Skin epidermis (tissue), 12 donors: Measurements from ENCODE around the gene MICALL2.

Experiments
- H3K27ac ChIP-seq, 21 experiments: fragments of 200-600 bp; sonication (generic) in 11 of 21; one replicate each; pipeline ENCODE4 v1.5.0; 2020; ENCODE audit warnings: mild to moderate bottlenecking in 3 of 21, inconsistent platforms in 2 of 21, moderate library complexity in 2 of 21
- H3K4me3 ChIP-seq, 7 experiments: fragments of 200-600 bp; sonication (generic) in 2 of 7; one replicate each; pipeline ENCODE4 v1.5.0; 2020; ENCODE audit warnings: inconsistent platforms in 2 of 7, mild to moderate bottlenecking in 2 of 7, moderate library complexity in 1 of 7

MICALL2 gene

GRCh38 chr7:1458683-1459511 lies at the start of gene MICALL2:
Gene MICALL2 (minus strand): TSS chr7:1459470. CDS start chr7:1459326, 144 bp downstream.
- peak within 1 kb of the TSS; percentile 64 to 87 (median 81) for H3K4me3 ChIP-seq
- H3K27ac ChIP-seq: peak within 1 kb of the TSS; percentile 19 to 89 (median 82)

GRCh38 chr7:1508277-1508758 lies 49.0 kb upstream of the MICALL2 start:
- H3K27ac ChIP-seq: no peak overlapping the region
- no peak overlapping the region for H3K4me3 ChIP-seq

- no peak overlapping the region for H3K4me3 ChIP-seq
- peak overlapping the region in 3 of 21 experiments; percentile 4 to 9 (median 5) for H3K27ac ChIP-seq
Observed at GRCh38 chr7:1505731-1506550, 46.7 kb upstream of the MICALL2 start.

- Histone ChIP-seq H3K27ac (peak within 1 kb of the TSS; percentile 44 to 88 (median 78)), H3K4me3 (peak within 1 kb of the TSS; percentile 78 to 100 (median 98))
Observed at GRCh38 chr7:1503816-1504775, 44.8 kb upstream of the MICALL2 start, which contains the start of gene INTS1. Gene INTS1 (minus strand): TSS chr7:1504389. CDS start chr7:1503960, 429 bp downstream.

- peak overlapping the region in 16 of 21 experiments; percentile 47 to 88 (median 80) for H3K27ac ChIP-seq
- H3K4me3 ChIP-seq: peak overlapping the region; percentile 78 to 100 (median 98)
Observed at GRCh38 chr7:1503390-1503789, 44.1 kb upstream of the MICALL2 start.

- Histone ChIP-seq H3K4me3 (peak overlapping the region in 4 of 7 experiments; percentile 78 to 100 (median 100)), H3K27ac (no peak overlapping the region)
Observed at GRCh38 chr7:1502845-1503244, 43.6 kb upstream of the MICALL2 start.

GRCh38 chr7:1501487-1502270 lies 42.4 kb upstream of the MICALL2 start:
- Histone ChIP-seq H3K27ac (no peak overlapping the region), H3K4me3 (no peak overlapping the region)

- Histone ChIP-seq H3K27ac (no peak overlapping the region), H3K4me3 (no peak overlapping the region)
Observed at GRCh38 chr7:1500064-1500807, 41.0 kb upstream of the MICALL2 start.

GRCh38 chr7:1499367-1500029 lies 40.2 kb upstream of the MICALL2 start:
- no peak overlapping the region for H3K27ac ChIP-seq
- no peak overlapping the region for H3K4me3 ChIP-seq

- no peak overlapping the region for H3K27ac ChIP-seq
- no peak overlapping the region for H3K4me3 ChIP-seq
Observed at GRCh38 chr7:1498370-1499305, 39.4 kb upstream of the MICALL2 start.

- H3K4me3 ChIP-seq: no peak overlapping the region
- no peak overlapping the region for H3K27ac ChIP-seq
Observed at GRCh38 chr7:1497293-1497927, 38.1 kb upstream of the MICALL2 start.

- H3K4me3 ChIP-seq: no peak overlapping the region
- no peak overlapping the region for H3K27ac ChIP-seq
Observed at GRCh38 chr7:1496531-1497292, 37.4 kb upstream of the MICALL2 start.

- Histone ChIP-seq H3K27ac (no peak overlapping the region), H3K4me3 (no peak overlapping the region)
Observed at GRCh38 chr7:1495564-1496242, 36.4 kb upstream of the MICALL2 start.

GRCh38 chr7:1494866-1495563 lies 35.7 kb upstream of the MICALL2 start:
- no peak overlapping the region for H3K27ac ChIP-seq
- no peak overlapping the region for H3K4me3 ChIP-seq
